Hepatocyte (in vitro differentiated cells): ENCODE results near the gene UBE2L6. TPM values are rescaled to one million over a fixed set of nuclear protein-coding genes. Genes with fewer than 3 reads are reported as not detected.

Experiments
- DNase-seq: peaks from one replicate; pipeline ENCODE4 v3.0.0-alpha.2; 2016; ENCODE audit warnings: low spot score
- H2AFZ ChIP-seq: fragments of 200-600 bp; sonication (generic); 2 replicates; pipeline ENCODE4 v1.6.0; 2016; ENCODE audit warnings: antibody characterized with exemption, mild to moderate bottlenecking
- H3K27ac ChIP-seq: fragments of 200-600 bp; sonication (generic); 2 replicates; pipeline ENCODE4 v1.5.1; 2016; ENCODE audit warnings: mild to moderate bottlenecking
- H3K27me3 ChIP-seq: fragments of 200-600 bp; sonication (generic); 2 replicates; pipeline ENCODE4 v1.6.1; 2016
- H3K36me3 ChIP-seq: fragments of 200-600 bp; sonication (generic); replicated peaks from 2 replicates; pipeline ENCODE4 v1.5.1; 2016; ENCODE audit warnings: low read depth; ENCODE audit not compliant: insufficient read depth
- H3K4me1 ChIP-seq: fragments of 200-600 bp; sonication (generic); 2 replicates; pipeline ENCODE4 v1.5.1; 2016; ENCODE audit warnings: mild to moderate bottlenecking, moderate library complexity; ENCODE audit not compliant: insufficient read depth
- H3K4me2 ChIP-seq: fragments of 200-600 bp; sonication (generic); 2 replicates; pipeline ENCODE4 v1.6.0; 2016
- H3K4me3 ChIP-seq: fragments of 200-600 bp; sonication (generic); 2 replicates; pipeline ENCODE4 v1.5.1; 2016; ENCODE audit warnings: mild to moderate bottlenecking
- H3K79me2 ChIP-seq: fragments of 200-600 bp; sonication (generic); 2 replicates; pipeline ENCODE4 v1.6.0; 2017; ENCODE audit warnings: mild to moderate bottlenecking
- H3K9me2 ChIP-seq: fragments of 200-600 bp; sonication (generic); replicated peaks from 2 replicates; pipeline ENCODE4 v1.6.0; 2017; ENCODE audit warnings: mild to moderate bottlenecking; ENCODE audit not compliant: insufficient read depth
- H3K9me3 ChIP-seq: fragments of 200-600 bp; sonication (generic); 2 replicates; pipeline ENCODE4 v1.5.1; 2016; ENCODE audit warnings: low read depth, mild to moderate bottlenecking
- H4K20me1 ChIP-seq: fragments of 200-600 bp; sonication (generic); 2 replicates; pipeline ENCODE4 v1.6.0; 2016; ENCODE audit warnings: mild to moderate bottlenecking; ENCODE audit not compliant: insufficient read depth, poor library complexity, severe bottlenecking
- EZH2 ChIP-seq: fragments of 200-600 bp; sonication (generic); IDR thresholded peaks from 2 replicates; pipeline ENCODE4 v1.6.1; 2016; ENCODE audit warnings: antibody characterized with exemption, mild to moderate bottlenecking, borderline replicate concordance
- EZH2phosphoT487 ChIP-seq: fragments of 200-600 bp; sonication (generic); IDR thresholded peaks from one replicate; pipeline ENCODE4 v1.6.1; 2018; ENCODE audit warnings: antibody characterized with exemption, mild to moderate bottlenecking, low read depth, moderate library complexity; ENCODE audit not compliant: unreplicated experiment, severe bottlenecking
- WGBS: methylation state at CpG from one replicate; pipeline ENCODE4 v1.1.6; 2016; ENCODE audit warnings: low lambda C conversion rate; ENCODE audit errors: missing lambda C conversion rate; 5-methylcytosine and 5-hydroxymethylcytosine counted together
- polyA plus RNA-seq: library from polyadenylated mRNA; unstranded; fragments of >200 nt; fragmentation: Nextera tagmentation; extraction: Ambion mirVana; gene quantifications from 2 replicates; pipeline ENCODE4 v1.2.1, GENCODE V29; 2016
- total RNA-seq: library from RNA; depleted of rRNA; stranded (reverse); fragments of >200 nt; gene quantifications from 2 replicates; pipeline ENCODE4 v1.2.3, GENCODE V29; 2014
- TF ChIP-seq, protein P1 (sequence below): fragments of 200-600 bp; sonication (generic); IDR thresholded peaks from 2 replicates; pipeline ENCODE4 v1.5.1; 2016; ENCODE audit warnings: antibody characterized with exemption, mild to moderate bottlenecking; ENCODE audit not compliant: poor library complexity

The UBE2L6 gene
- total and polyA plus RNA-seq, 2 experiments from 2014 or later: 45.7 to 113 TPM

DNA sequence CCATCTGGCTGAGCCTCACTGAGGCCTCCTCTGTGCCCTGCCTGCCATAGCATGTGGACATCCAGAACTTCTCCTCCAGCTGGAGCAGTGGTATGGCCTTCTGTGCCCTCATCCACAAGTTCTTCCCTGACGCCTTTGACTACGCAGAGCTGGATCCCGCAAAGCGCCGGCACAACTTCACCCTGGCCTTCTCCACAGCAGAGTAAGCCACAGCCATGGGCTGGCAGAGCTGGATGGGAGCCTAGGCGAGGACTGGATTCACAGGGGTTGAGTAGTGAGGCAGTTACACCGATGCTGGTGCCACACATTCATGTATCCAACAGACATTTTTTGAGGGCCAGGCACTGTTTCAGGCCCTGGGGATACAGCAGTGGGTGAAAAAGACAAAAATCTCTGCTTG is 21.0 kb downstream of the UBE2L6 start:
- no peaks in the 10 kb centered on the region for H4K20me1 ChIP-seq
- no peak overlapping the region for H3K4me3 ChIP-seq
- H3K36me3 ChIP-seq: no peaks in the 10 kb centered on the region
- H3K27ac ChIP-seq: no peak overlapping the region
- TF ChIP-seq, protein P1, sequence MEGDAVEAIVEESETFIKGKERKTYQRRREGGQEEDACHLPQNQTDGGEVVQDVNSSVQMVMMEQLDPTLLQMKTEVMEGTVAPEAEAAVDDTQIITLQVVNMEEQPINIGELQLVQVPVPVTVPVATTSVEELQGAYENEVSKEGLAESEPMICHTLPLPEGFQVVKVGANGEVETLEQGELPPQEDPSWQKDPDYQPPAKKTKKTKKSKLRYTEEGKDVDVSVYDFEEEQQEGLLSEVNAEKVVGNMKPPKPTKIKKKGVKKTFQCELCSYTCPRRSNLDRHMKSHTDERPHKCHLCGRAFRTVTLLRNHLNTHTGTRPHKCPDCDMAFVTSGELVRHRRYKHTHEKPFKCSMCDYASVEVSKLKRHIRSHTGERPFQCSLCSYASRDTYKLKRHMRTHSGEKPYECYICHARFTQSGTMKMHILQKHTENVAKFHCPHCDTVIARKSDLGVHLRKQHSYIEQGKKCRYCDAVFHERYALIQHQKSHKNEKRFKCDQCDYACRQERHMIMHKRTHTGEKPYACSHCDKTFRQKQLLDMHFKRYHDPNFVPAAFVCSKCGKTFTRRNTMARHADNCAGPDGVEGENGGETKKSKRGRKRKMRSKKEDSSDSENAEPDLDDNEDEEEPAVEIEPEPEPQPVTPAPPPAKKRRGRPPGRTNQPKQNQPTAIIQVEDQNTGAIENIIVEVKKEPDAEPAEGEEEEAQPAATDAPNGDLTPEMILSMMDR: no peak
- TF ChIP-seq EZH2: no peak
- TF ChIP-seq EZH2phosphoT487: no peak
- no peak for DNase-seq
- 98% methylated on average over 7 of the region's 7 CpGs for WGBS
- no peaks in the 10 kb centered on the region for H3K9me2 ChIP-seq
- no peaks in the 10 kb centered on the region for H3K4me1 ChIP-seq
- H3K4me2 ChIP-seq: no peak overlapping the region
- H3K27me3 ChIP-seq: no peaks in the 10 kb centered on the region
- no peak overlapping the region for H2AFZ ChIP-seq
- H3K79me2 ChIP-seq: no peaks in the 10 kb centered on the region
- H3K9me3 ChIP-seq: no peaks in the 10 kb centered on the region

- Histone ChIP-seq H3K36me3 (no peaks in the 10 kb centered on the region), H3K4me2 (no peak overlapping the region), H3K9me3 (no peaks in the 10 kb centered on the region), H3K79me2 (no peaks in the 10 kb centered on the region), H4K20me1 (no peaks in the 10 kb centered on the region), H3K27me3 (no peaks in the 10 kb centered on the region), H3K4me1 (no peaks in the 10 kb centered on the region), H3K4me3 (no peak overlapping the region), H3K27ac (no peak overlapping the region), H2AFZ (no peak overlapping the region), H3K9me2 (no peaks in the 10 kb centered on the region)
- no peak for TF ChIP-seq EZH2phosphoT487
- TF ChIP-seq, protein P1: no peak
- no peak for TF ChIP-seq EZH2
- 98% methylated on average over 13 of the region's 13 CpGs for WGBS
- no peak for DNase-seq
Measured at GRCh38 chr11:57545883-57546282, 21.6 kb downstream of the UBE2L6 start.

DNA sequence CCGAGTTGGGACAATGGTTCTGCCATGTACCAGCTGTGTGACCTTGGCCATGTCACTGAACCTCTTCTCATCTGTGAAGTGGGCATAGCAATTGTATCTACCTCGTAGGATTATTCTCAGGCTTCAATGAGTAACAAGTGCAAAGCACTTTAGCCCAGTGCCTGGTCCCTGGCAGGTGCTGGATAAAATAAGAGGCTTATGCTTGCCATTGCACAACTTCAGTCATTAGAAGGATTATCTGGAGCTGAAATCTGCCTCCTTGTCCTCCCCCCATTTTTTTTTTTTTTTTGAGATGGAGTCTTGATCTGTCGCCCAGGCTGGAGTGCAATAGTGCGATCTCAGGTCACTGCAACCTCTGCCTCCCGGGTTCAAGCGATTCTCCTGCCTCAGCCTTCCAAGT is 22.9 kb downstream of the UBE2L6 start:
- no peaks in the 10 kb centered on the region for H3K9me3 ChIP-seq
- 95% methylated on average over 6 of the region's 6 CpGs for WGBS
- H2AFZ ChIP-seq: no peak overlapping the region
- H3K9me2 ChIP-seq: no peaks in the 10 kb centered on the region
- no peak overlapping the region for H3K4me3 ChIP-seq
- no peaks in the 10 kb centered on the region for H3K36me3 ChIP-seq
- no peak overlapping the region for H3K4me2 ChIP-seq
- no peaks in the 10 kb centered on the region for H3K4me1 ChIP-seq
- H3K79me2 ChIP-seq: no peaks in the 10 kb centered on the region
- no peaks in the 10 kb centered on the region for H3K27me3 ChIP-seq
- no peak for DNase-seq
- H4K20me1 ChIP-seq: no peaks in the 10 kb centered on the region
- no peak for TF ChIP-seq EZH2
- TF ChIP-seq, protein P1: no peak
- TF ChIP-seq EZH2phosphoT487: no peak
- H3K27ac ChIP-seq: no peak overlapping the region

DNA sequence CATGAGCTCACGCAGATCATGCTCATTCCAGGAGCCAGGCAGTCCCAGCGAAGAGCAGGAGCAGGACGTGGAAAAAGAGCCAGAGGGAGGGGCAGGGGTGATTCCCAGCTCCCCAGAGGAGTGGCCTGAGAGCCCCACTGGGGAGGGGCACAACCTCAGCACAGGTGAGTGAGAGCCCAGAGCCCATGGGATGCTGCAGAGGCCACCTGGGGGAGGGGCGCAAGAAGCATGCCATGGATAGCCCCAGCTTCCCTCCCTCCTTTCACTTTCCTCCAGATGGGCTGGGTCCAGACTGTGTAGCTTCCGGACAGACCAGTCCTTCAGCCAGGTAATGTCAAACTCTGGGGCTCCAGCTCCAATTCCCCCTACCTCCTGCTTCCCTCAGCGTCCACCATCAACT is 23.9 kb downstream of the UBE2L6 start:
- Histone ChIP-seq H3K9me2 (no peaks in the 10 kb centered on the region), H3K4me2 (no peak overlapping the region), H4K20me1 (no peaks in the 10 kb centered on the region), H3K9me3 (no peaks in the 10 kb centered on the region), H3K4me3 (no peak overlapping the region), H3K27me3 (no peaks in the 10 kb centered on the region), H3K27ac (no peak overlapping the region), H3K79me2 (no peaks in the 10 kb centered on the region), H3K36me3 (no peaks in the 10 kb centered on the region), H3K4me1 (no peaks in the 10 kb centered on the region), H2AFZ (no peak overlapping the region)
- no peak for DNase-seq
- 49% methylated on average over 6 of the region's 6 CpGs for WGBS
- no peak for TF ChIP-seq EZH2
- no peak for TF ChIP-seq EZH2phosphoT487
- TF ChIP-seq, protein P1: no peak
